ENCODE data around the gene ANXA5.

The ANXA5 gene

DNA sequence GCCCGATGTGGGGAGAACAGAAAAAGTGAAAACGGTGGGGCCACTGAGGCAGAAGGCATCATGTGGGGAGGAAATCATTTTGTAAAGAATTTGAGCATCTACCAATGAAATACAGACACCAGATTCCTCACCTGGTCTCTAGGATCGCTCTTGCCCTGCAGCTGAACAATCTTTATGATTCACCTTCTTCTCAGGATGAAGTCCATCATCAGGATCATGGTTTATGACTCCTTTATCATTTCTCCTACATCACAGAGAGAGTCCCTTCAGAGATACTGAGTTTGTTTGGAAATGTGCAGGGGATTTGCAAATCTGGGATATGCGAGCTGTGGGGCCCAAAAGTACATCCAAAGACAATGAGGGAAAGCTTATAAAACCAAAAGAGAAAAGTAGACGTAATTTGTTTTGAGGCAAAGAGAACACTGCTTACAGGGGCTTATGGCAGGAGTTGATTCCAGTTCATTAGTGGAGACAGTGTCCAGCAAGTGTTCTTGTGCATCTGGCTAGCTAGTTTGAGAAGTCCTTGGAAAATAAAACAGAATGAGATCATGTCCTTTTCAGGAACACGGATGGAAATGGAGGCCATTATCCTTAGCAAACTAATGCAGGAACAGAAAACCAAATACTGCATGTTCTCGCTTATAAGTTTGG lies 15.3 kb upstream of the ANXA5 start:
- DNase-seq (ENCODE audit: low read depth in 2 of 2) = no peak

DNA sequence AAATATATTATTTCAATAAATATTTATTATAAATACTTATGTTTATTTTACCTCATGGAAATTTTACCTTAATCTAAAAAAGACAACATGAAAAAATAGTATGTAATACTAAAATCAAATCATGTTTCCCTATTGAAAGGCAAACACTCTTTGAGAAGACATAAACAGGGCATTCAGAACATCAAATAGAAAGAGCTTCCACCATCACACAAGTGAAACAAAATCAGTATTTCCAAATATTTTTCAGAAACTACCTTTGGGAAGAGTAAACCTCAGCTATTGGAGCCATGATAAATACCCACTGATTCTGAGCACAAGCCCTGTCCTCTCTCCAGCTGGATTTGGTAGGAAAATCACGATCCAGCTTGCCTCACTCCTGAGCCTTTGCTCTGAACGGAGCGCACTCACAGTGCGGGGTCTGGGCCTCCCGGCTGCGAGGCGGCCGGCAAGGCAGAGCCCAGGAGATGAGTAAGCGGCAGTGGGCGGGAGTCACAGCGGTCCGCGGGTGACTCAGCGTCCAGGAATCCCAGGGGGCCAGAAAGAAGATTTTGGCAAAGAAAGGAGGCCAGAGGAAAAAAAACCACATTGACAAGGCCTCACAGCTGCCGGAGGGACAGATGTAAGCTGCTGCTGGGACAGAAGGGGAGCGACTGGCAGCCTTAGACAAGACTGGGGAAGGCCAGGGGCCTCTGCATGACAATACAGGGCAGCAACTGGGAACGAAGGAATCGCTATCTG lies 14.7 kb upstream of the ANXA5 start:
- peak; percentile 50 to 53 for DNase-seq (ENCODE audit: low read depth in 2 of 2)

DNA sequence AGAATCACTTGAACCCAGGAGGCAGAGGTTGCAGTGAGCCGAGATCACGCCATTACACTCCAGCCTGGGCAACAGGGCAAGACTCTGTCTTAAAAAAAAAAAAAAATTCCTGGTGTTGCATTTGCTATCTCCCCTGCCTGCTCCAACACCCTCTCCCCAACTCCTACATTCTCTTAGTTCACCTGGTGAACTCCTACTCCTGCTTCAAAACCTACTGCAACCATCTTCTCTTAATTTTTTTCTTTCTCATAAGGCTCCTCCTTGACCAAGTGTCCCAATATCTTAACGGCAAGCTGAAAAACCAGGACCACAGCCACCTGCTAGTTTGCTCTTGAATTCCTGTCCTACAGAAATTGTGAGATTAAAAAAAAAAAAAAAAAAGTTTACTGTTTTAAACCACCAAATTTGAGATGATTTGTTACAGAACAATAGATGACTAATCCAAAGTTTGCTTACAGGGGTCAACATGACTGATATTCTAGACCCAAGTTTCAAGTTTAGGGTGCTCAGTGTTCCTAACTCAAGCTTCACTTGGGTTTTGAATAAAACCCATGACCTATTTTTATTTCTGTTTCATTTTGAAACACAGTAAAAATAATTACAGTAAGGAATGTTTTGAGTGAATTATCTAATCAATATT lies 13.1 kb upstream of the ANXA5 start:
- DNase-seq (ENCODE audit: low read depth in 2 of 2) = no peak

DNA sequence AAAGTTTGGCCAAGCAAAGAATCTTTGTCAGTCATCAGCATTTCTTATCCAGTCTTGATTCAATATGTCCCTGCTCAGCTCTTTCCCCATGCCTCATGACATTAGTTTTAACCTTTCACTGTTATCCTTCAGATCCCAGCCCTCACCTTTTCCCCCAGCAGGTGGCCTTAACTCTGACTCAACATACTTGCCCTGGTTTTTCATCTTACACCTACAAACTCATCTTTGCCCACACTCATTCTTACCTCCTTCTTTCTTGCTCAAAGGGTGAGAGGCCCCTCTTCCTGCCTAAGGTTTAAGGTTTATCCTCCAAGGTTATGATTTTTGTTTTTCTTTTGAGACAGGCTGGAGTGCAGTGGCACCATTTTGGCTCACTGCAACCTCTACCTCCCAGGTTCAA lies 10.6 kb upstream of the ANXA5 start:
- DNase-seq (ENCODE audit: low read depth in 2 of 2) = no peak

DNA sequence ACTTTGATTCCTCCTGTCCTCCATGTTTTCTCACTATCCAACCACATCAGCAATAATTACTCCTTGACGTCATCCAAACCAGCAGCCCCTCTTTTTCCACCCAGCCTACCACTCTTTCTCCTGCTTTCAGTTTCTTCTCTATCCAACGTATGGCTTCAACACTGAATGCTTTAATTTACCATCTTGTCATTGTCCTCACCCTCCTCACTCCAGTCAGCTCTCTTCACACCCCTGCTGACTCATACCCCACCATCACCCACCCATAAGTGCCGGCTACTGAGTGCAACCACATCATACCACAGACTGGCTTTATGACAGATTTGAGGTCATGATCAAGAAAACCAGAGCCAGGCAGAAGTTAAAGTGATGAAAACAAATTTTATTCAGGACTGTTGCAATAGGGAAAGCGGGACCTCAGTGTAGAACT lies 9.8 kb upstream of the ANXA5 start:
- DNase-seq (ENCODE audit: low read depth in 2 of 2) = peak; percentile 51 to 52

DNA sequence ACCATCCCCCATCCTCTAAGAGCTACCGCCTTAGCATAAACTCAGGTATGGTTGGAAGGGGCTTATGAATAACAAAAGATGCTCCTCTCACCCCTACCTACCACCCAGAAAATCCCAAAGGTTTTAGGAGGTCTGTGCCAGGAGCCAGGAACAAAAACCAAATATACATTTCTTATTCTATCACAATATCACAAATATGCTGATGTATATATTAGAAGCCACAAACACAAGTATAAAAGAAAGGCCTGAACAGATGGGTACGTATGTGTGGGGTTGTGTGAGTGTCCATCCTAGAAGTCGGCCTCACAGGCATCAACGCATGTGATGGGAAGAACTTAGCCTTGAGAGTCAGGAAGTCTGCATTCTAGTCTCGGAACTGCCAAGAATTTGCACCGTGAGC lies 8.7 kb upstream of the ANXA5 start:
- DNase-seq (ENCODE audit: low read depth in 2 of 2) = no peak

DNA sequence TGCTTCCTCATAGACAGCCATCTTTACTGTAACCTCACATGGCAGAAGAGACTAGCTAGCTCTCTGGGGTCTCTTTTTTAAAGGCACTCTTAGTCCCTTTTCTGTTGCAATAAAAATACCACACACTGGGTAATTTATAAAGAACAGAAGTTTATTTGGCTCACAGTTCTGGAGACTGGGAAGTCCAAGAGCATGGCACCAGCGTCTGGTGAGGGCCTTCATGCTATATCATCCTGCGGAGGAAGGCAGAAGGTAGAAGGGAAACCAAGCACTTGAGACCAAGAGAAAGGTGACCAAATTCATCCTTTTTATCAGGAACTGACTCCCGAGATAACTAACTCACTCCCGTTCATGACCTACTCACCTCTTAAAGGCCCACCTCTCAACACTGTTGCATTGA lies 5.4 kb upstream of the ANXA5 start:
- no peak for DNase-seq (ENCODE audit: low read depth in 2 of 2)

DNA sequence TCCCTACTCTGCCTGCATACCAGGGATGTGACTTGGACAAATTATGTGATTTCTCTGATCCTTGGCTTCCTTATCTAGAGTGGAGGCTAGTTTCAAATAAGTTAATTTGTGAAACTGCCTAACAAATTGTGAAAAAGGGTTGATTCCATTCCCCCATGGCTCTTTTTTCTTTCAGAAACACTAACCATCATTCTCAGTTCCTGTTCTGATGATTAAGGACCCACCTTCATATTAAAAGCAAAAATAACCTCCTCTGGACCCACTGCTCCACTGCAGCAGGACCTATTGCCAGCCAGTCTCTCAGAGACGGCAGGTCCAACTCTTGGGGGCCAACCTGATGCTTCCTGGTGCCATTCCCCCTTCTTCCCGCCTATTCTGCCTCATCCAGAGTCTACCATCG lies 4.5 kb upstream of the ANXA5 start:
- no peak for DNase-seq (ENCODE audit: low read depth in 2 of 2)

DNA sequence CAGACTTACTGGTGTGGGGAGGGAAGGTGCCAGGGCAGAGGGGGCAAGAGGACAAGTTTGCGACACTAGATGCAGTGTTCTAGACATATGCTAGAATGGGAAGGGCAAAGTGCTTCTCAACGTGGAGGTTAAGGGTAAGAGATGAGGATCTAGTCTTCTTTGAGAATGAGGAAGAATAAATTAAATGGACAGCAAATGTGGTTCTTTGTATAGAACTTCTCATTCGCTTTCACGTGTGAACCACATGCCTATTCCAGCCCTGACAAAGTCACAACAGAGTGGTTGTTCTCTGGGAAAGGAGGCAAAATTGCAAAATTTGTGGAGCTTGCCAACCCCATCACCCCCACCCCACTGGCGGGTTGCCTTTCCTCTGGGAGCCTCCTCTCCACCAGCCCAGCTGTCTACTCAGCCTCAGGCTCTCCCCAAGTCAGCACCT lies 1.5 kb upstream of the ANXA5 start:
- no peak for DNase-seq (ENCODE audit: low read depth in 2 of 2)

DNA sequence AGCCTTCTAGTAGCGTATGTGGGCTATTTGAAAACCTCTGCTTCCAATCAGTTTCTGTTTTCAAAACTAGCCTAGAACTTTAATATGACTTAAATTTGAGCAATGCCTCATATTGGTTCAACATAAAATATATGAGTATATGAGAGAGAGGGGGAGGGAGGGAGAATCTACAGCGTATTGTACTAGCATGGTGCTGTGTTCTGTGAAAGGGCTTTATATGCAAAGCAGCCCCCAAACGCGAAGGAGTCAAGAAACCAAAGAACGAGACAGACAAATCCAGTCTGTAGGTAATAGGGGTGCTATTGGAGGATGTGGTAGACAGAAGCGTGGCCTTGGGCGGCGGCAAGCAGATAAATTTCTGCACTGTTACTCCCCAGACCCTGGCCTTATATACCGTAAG lies 784 bp upstream of the ANXA5 start:
- DNase-seq (ENCODE audit: low read depth in 2 of 2) = no peak

DNA sequence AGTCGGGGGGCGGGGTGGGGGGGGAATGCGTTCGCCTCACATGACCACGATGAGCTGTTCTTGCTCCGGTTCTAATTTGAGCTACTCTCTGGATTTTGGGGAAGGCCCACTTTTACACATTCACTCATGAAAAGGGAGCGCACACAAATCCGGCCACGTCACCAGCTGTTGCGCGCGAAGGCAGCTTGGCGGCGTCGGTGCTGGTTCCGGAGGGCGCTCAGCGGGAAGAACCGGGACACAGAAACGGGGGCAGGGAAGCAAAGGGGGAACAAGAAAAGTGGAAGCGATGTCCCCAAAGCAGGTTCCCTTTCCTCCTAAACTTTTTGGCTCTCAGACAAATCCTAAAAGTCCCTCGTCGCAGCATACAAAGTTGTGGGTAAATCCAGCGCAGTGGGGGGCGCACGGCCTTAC lies 605 bp downstream of the ANXA5 start:
- DNase-seq (ENCODE audit: low read depth in 2 of 2) = peak; percentile 35 to 59

DNA sequence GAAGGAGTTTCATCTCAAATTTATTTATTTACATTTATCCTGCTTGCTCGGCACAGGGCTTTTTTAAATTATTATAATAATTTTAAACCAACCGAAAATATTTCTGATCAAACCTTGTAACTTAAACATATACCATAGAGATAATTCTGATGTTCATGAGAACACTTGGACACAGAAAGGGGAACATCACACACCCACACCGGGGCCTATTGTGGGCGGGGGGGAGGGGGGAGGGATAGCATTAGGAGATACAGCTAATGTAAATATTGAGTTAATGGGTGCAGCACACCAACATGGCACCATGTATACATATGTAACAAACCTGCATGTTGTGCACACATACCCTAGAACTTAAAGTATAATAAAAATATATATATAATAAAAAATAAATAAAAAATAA lies 2.9 kb downstream of the ANXA5 start:
- no peak for DNase-seq (ENCODE audit: low read depth in 2 of 2)

DNA sequence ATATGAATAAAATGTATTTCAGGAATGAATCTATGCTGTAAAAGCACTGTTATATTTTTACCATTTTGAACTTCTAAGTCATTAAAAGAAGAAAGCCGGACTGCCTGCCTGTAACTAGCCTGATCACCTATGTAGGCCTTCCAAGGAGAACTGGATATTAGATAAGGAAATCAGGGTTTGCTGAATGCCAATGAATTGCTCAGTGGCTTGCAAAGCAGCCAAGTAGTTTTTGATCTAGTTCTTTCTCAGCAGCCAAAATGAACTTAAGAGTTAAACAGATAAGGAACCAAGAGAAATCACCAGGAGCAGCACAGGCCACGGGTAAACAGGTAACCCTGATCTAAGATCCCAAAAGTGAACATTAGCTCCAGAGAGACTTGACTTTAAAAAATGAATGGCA lies 3.3 kb downstream of the ANXA5 start:
- DNase-seq (ENCODE audit: low read depth in 2 of 2) = no peak

DNA sequence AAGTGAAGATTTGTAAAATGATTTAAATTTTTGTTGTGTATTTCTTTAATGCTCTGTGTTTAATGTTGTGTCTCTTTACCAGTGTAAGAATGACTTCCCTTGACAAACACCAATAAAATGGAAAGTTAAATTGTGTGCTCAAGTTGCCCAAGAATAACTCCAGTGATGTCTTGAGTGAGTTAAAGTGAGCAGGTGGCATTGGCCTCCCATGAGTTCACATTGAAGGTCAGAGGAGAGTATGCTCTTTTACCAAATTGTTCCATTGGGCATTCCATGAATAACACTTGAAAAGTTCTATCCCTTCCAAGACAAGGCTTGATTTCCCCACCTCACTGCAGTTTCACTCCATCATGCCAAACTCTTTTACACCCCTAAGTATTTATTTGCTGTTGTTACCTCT lies 4.5 kb downstream of the ANXA5 start:
- no peak for DNase-seq (ENCODE audit: low read depth in 2 of 2)

DNA sequence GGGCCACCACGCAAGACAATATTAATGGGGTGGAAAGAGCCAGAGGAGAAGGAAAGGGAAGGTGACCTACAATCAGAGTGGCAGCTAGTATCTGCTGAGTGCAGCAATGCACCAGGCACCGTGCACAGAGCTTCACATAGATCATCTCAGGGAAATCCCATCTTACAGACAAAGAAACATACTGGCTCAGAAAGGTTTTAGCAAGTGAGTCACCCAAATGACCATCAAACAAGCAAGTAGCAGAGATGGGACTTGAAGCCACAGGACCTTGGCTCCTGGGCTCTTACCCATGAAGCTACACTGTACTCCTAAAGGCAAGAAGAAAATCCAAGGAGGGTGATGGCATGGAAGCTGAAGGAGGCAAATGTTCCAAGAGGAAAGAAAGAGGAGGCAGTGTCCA lies 6.8 kb downstream of the ANXA5 start:
- no peak for DNase-seq (ENCODE audit: low read depth in 2 of 2)

DNA sequence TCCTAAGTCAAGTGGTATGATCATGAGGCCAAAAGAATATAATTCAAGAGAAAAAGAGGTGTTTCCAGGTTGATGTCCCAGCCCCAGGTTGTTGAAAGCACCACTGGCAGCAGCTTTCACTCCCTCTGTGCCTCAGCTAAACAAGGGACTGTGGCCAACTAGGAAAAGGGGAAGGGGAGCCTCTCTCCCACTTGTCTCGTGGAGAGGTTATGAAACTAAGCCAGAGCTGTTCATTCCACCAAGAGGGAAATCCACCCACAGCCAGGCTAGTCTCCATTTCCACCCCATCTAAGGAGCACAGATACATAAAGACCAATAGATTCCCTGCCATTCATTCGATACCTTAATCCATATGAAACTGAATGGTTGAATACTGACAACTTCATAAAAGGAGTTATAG lies 8.1 kb downstream of the ANXA5 start:
- no peak for DNase-seq (ENCODE audit: low read depth in 2 of 2)

DNA sequence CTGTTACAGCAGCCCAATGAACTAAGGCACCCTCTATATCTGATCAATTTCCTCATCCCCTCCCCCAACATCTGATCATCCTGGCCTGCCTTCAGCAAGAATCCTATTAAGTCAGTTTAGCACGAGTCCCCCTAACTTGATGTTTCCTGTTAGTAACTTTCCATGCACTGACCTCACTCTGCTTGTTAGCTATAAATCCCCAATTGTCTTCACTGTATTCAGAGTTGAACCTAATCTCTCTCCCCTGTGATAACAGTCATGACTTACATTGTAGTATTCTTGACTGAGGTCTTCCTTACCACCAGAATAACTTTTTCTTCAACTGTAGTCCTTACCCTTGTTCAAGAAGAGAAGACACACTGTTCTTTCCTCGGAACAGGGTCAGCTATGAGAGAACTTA lies 8.5 kb downstream of the ANXA5 start:
- no peak for DNase-seq (ENCODE audit: low read depth in 2 of 2)

DNA sequence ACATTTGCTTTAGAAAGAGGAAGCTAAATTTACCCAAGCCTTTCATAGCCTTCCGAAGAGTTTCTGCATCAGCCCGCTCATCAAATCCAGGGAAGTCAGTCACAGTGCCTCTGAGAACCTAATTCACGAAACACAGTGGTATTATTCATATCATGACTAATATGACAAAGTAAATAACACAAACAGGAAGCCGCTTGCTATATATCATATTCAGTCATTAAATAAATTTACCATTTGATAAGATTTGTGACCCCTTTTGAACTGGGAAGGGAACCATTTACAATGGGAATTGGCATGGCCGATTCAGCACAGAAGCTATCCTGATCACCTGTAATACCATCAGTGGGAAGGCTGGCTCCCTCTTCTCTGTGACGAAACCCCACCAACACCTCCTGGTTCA lies 10.5 kb downstream of the ANXA5 start:
- DNase-seq (ENCODE audit: low read depth in 2 of 2) = no peak

DNA sequence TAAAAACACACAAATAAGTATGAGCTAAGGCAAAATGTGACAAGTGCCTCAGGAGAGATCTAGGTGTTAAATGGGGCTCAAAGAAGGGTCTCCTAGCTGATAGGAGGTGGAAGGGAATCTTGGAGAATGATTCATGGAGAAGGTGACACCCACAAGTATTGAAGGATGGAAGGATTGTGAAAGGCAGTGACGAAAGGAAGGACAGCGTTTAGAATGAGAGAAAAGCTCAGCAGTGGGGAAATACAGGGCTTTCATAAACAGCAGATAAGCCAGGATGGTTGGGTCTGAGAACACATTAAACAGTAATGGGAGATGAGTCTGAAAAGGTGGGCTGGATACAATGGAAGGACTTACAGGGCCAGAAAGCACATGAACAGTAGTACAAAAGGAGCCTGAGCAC lies 11.5 kb downstream of the ANXA5 start:
- no peak for DNase-seq (ENCODE audit: low read depth in 2 of 2)

DNA sequence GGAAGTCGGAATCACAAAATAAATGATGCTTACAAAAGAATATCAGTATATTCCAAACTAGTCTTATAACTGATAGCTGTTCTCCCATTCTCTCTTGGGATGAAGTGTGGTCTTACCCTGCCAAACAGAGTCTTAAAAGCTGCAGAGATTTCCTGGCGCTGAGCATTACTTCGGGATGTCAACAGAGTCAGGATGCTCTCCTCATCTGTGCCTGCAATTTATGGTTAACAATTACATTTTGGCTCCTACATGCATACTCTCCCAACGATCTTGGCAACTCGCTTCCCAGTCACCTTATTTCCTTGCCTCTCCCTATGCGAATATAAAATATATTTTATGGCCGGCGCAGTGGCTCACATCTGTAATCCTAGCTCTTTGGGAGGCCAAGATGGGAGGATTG lies 12.2 kb downstream of the ANXA5 start:
- no peak for DNase-seq (ENCODE audit: low read depth in 2 of 2)

DNA sequence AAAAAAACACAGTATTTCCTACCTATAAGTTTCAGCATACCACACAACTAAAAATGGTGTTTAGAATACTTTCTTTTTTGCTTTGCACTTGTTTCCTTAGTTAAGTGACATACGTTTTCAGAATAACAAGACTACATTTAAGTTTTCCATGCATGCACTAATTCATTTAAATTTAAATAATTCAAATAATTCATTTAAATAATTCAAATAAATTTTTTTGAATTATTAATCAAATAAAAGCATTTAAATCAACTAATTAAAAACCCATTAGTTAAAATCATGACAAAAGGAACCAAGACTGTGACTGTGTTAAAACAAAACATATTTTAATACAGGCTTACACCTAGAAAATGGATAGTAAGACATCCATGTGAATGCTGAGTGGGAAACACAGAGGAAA lies 12.8 kb downstream of the ANXA5 start:
- DNase-seq (ENCODE audit: low read depth in 2 of 2) = no peak

DNA sequence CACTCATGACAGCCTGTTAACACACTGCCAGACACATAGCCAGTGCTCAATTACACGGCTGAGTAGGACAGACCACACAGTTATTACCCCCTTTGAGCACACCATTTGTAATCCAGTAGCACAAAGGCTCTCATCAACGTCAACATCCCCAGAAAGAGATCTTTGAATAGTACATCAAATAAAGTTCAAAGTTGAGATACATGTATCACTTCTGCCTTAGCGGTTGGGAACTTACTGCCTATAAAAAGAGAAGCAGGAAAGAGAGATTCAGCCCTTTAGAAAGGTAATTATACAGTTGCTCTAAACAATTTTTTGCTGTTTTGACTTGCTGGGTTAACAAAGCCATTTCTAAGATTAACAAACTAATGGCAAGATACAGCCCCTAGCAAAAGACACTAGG lies 16.2 kb downstream of the ANXA5 start:
- DNase-seq (ENCODE audit: low read depth in 2 of 2) = no peak

DNA sequence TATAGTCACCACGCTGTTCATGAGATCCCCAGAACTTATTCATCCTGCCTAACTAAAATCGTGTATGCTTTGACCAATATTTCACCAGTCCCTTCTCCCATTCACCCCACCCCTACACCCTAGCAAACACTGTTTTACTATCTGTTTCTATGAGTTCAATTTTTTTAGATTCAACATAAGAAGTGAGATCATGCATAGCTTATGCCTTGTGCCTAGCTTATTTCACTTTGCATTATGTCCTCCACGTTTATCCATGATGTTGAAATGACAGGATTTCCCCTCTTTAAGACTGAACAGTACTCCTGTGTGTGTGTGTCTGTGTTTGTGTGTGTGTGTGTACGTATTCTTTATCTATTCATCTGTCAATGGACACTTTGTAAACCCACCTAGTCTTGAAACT lies 16.8 kb downstream of the ANXA5 start:
- DNase-seq (ENCODE audit: low read depth in 2 of 2) = no peak
